HepG2 (cell line): ENCODE data around the gene PCIF1.

ENCODE experiments used
- BHLHE40 ChIP-seq: IDR thresholded peaks from 2 replicates; pipeline ENCODE4 v1.6.1; 2011; ENCODE audit warnings: low read length, improper control_type of control experiment
- CCAR2 ChIP-seq: fragments of 200-400 bp; formaldehyde crosslinking; optimal IDR thresholded peaks from 2 replicates; pipeline ENCODE3; 2018; ENCODE audit warnings: low read depth, mild to moderate bottlenecking, low read length, moderate library complexity
- CREBL2 ChIP-seq: sonication (generic); formaldehyde crosslinking; IDR thresholded peaks from 2 replicates; pipeline ENCODE4 v1.8.1; 2023; ENCODE audit warnings: missing genetic modification reagents, mild to moderate bottlenecking, borderline replicate concordance
- CTCF ChIP-seq: sonication (generic); formaldehyde crosslinking; IDR thresholded peaks from 2 replicates; pipeline ENCODE4 v1.5.0; 2020; ENCODE audit warnings: mild to moderate bottlenecking, missing genetic modification reagents, moderate library complexity
- DPF2 ChIP-seq: sonication (generic); formaldehyde crosslinking; IDR thresholded peaks from 2 replicates; pipeline ENCODE4 v1.4.0; 2020; ENCODE audit warnings: mild to moderate bottlenecking, low read depth, missing genetic modification reagents, borderline replicate concordance
- EZH2 ChIP-seq: conservative IDR thresholded peaks from 2 replicates; pipeline ENCODE4 v1.6.1; 2012; ENCODE audit warnings: mild to moderate bottlenecking, low read depth, low read length, moderate library complexity
- PHF20 ChIP-seq: sonication (generic); formaldehyde crosslinking; IDR thresholded peaks from 2 replicates; pipeline ENCODE4 v1.5.0; 2020; ENCODE audit warnings: mild to moderate bottlenecking, missing genetic modification reagents
- POLR2A ChIP-seq, 2 experiments: IDR thresholded peaks; 2 replicates each; pipeline ENCODE4 v1.6.1; 2011; ENCODE audit warnings: low read depth in 2 of 2, low read length in 2 of 2, mild to moderate bottlenecking in 1 of 2, moderate library complexity in 1 of 2; ENCODE audit not compliant: insufficient read depth in 1 of 2
- RNF2 ChIP-seq: fragments of 450-650 bp; conservative IDR thresholded peaks from 2 replicates; pipeline ENCODE4 v1.6.1; 2016; ENCODE audit warnings: low read depth
- SUZ12 ChIP-seq: fragments of 150-350 bp; IDR thresholded peaks from 2 replicates; pipeline ENCODE4 v1.6.1; 2014; ENCODE audit warnings: low read depth, low read length
- TP53 ChIP-seq: sonication (generic); formaldehyde crosslinking; conservative IDR thresholded peaks from 2 replicates; pipeline ENCODE4 v1.4.0; 2020; ENCODE audit warnings: missing genetic modification reagents
- YY1 ChIP-seq: IDR thresholded peaks from 2 replicates; pipeline ENCODE4 v1.6.1; 2011; ENCODE audit warnings: low read length, low read depth, moderate library complexity, mild to moderate bottlenecking; ENCODE audit not compliant: insufficient read depth, insufficient replicate concordance
- ZBTB14 ChIP-seq: sonication (generic); formaldehyde crosslinking; IDR thresholded peaks from 2 replicates; pipeline ENCODE4 v1.4.0; 2020; ENCODE audit warnings: missing genetic modification reagents

- no peak; the same call in 1 of the 2 replicates for TF ChIP-seq RNF2
- TF ChIP-seq YY1: peak; percentile 80
- peak; percentile 81; a peak in 3 of 4 replicates for TF ChIP-seq POLR2A (IDR thresholded peaks at IDR 0.05; ENCODE audit: insufficient read depth in 1 of 2, low read depth in 2 of 2, low read length in 2 of 2)
- TF ChIP-seq CREBL2 (CRISPR knock-in tag): 0 out of 2 replicates have a peak, but pooled peaks have one; percentile 84
- peak; percentile 98 for TF ChIP-seq CTCF (CRISPR knock-in tag)
- no peak for TF ChIP-seq TP53 (CRISPR knock-in tag)
- TF ChIP-seq BHLHE40: peak; percentile 65
- TF ChIP-seq PHF20 (CRISPR knock-in tag): no peak
- peak; percentile 61; the same call in 1 of the 2 replicates for TF ChIP-seq ZBTB14 (CRISPR knock-in tag)
- TF ChIP-seq CCAR2: no peak
- no peak for TF ChIP-seq SUZ12
- TF ChIP-seq DPF2 (CRISPR knock-in tag): no peak
- no peak for TF ChIP-seq EZH2
These were observed 44.2 kb upstream of the PCIF1 start for GRCh38 chr20:45890077-45890984.
